GM19025 (cell line): Measurements from ENCODE around the gene NUP155.
"Not testable (repeated sequence)": the region's sequence is repeated elsewhere in the genome, so short reads cannot be mapped to it uniquely, and the experiment has no call there.

ENCODE experiments used
- ATAC-seq: cut with Tn5 transposase; IDR thresholded peaks from one replicate; pipeline ENCODE4 v1.9.1; 2021; ENCODE audit warnings: mild to moderate bottlenecking, low read depth, moderate library complexity; ENCODE audit not compliant: unreplicated experiment

NUP155 gene

DNA sequence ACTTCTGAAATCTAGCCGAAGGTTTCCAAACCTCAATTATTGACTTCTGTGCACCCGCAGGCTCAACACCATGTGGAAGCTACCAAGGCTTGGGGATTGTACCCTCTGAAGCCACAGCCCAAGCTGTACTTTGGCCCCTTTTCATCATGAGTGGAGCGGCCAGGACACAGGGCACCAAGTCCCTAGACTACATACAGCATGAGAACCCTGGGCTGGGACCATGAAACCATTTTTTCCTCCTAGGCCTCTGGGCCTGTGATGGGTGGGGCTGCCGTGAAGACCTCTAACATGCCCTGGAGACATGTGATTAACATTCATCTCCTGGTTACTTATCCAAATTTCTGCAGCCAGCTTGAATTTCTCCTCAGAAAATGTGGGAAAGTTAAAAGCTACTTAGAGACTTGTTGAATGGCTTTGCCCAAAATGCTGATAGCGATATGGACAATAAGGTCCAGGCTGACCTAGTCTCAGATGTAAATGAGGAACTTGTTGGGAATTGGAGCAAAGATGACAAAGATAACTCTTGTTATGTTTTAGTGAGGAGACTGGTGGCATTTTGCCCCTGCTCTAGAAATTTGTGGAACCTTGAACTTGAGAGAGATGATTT, 87.6 kb downstream of the NUP155 start:
- no peak for ATAC-seq

DNA sequence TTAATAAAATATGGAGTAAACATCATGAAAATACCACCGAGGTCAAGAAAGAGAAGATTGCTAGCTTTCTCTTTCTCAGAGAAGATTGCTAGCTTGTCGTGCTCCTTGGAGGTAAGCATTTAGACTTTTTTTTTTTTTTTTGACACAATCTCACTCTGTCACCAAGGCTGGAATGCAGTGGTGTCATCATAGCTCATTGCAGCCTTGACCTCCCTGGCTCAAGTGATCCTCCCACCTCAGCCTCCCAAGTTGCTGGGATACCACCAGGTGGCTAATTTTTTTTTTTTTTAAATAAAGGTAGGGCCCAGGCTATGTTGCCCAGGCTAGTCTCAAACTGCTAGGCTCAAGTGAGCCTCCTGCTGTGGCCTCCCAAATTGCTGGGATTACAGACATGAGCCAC, 95.4 kb downstream of the NUP155 start:
- ATAC-seq, result no peak

DNA sequence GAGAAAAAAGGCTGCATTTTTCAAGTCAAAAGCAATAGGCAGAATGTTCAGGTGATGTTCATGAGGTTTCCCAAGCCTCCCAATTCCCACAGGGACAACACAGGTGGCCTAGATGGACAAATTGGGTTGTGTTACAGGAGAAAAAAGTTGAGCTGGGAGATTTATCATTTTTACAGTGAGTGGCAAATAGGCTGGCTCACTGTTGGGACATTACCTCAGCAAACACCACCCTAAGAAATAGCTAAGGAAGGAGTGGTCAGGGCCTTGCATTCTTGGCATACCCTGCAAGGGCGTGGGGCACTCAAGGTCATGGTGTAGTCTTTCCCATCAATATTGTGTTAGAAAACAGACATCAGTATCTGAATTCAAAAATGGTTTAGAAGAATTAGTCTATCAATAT, 98.4 kb downstream of the NUP155 start:
- ATAC-seq, result no peak

DNA sequence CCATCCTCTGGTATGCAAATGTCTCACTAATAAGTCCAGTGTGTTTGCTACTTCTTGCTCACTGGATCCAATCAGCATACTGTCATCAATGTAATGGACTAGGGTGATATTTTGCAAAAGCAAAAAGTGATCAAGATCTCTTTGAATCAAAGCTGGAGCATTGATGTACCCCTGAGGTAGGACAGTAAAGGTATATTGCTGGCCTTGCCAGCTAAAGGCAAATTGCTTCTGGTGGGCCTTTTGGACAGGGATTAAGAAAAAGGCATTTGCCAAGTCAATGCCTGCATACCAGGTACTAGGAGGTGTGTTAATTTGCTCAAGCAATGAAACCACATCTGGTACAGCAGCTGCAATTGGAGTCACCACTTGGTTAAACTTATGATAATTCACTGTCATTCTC, 102.8 kb downstream of the NUP155 start:
- not testable (repeated sequence) for ATAC-seq

DNA sequence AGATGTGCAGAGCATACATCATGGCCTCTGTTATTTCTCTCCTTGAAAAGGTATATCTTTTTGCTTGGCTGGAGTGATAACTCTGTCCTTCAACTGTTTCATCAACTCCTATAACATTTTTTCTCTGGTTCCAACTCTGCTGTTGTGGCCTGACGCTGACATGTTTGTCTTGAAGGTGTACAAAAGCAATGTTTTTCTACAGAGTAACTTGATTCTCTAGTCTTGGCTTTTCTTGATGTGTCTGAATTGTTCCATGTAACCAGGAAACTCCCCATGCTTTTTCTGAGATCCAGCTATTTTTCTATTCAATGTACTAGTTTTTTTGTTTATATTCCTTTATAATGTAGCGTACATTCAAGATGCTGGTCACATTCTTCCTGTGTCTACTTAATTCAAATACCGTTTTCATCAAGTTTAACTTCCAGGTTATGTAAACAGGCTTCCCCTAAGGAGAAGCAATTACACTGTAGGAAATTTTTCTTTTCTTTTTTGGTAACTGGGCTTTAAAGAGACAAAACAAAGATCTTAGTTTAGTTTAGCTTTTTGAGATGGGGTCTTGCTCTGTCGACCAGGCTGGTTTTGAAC, 115.0 kb downstream of the NUP155 start:
- ATAC-seq, result no peak

DNA sequence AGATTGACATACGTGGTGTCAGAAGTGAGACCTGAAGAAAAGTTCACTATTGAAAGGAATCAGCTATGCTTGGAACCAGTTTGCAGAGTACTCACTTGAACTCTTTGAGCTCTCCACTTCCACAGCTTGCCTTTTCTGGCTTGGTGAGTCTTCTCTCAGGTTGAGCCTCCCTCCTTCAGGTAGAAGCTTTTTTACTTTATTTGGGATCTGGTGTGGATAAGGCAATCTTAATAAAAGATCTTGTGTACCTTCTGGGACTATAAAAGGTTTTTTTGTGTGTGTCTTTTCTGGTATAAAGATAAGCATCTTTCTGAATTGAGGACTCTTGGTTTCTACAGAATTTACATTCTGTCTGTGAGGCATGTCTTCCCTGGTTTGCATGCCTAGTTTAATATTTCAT, 116.3 kb downstream of the NUP155 start:
- no peak for ATAC-seq

DNA sequence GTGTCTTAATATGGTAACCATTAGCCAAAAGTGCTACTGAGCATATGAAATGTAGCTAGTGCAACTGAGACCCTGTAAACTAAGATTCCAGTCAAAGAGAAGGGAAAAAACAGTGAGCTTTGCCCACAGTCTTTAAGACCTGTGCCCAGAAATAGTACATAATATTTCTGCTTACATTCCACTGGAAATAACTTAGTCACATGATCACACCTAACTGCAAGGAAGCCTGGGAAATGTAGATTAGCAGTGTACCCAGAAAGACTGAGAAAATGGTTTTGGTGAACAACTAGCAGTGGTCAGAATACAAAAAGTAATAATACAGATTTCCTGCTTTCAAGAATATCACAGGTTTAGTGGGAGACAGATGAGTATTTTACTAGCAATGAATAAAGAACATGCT, 119.2 kb downstream of the NUP155 start:
- ATAC-seq, result no peak

DNA sequence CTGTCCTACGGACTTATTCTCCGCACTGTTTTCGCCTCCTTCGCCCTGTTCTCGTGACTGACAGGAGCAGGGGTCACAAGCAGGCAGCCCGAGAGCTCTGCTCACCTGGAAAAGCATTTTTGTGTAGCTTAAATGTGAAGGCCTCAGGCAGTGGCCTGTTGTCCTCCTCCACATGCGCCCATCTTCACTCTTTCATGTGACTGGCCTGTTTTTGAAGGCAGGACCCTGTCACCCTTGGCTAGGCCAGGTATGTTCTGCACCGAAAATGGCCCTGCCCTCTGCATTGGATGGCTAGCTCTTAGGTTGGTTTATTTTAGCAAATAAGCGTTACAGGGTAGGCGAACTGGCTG, 121.1 kb downstream of the NUP155 start:
- no peak for ATAC-seq

DNA sequence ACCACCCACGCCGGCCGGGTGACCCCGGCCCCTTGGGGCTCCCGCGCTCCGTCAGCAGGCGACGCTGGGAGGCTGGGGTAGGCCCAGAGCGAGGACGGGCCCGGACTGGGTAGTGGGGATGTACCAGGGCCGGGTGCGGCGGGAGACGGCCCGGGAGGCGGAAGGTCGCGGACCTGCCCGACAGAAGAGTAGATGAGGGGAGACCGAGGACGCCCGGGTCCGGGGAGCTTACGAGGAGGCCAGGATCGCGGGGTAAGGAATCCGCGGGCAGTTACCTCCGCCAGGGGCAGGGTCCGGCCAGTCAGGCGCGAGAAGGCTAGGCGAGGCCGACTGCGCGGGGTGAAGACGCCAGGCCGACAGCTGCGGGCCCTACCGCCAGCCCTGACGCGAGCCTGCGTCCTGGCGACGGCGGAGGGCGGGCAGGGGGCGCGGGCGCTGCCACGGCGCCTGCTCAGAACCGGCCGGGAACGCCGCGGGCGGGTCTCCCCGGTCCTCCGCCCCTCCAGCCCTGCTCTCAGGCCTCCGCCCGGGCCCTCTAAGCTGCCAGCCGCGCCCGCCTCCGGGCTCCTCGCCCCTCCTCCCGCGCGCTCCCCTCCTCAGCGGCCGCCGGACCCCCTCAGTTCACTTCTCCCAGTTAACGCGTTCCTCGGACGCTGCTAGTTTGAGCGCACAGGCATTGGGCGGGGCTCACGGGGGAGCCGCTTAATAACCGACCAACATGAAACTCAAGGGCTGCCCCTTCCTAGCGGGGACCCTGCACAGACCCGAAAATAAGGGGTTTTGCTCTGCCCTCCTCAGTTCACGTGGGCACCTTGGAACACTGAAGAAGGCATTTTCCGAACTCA, 121.7 kb downstream of the NUP155 start, which contains the start of gene CPLANE1:
Gene CPLANE1 (minus strand): TSS at position 407 of the 845 bp plus-strand sequence. CDS start 1,678 bp downstream, outside the sequence.
- peak; percentile 77 for ATAC-seq

DNA sequence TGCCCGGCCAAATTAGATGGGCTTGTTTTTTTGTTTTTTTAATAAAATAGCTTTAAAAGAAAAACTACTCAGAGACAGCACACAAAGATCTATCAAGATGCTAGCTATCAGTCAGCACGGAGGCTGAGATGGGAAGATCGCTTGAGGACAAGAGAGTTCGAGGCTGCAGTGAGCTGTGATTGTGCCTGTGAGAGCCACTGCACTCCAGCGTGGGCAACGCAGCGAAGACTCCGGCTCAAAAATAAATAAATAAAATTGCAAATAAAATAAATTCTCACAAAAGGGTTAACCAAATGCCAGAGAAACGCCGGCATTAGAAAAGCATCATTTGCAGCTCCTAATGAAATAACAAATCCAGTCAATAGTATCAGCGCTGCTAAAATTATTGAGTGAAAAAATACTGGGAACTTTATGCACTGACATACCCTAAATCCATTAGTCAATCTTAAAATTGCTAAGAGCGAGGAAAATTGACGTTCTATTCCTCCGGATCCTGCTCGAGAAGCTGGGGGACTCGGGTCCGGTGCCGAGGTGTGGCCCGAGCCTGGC, 122.4 kb downstream of the NUP155 start:
- no peak for ATAC-seq

DNA sequence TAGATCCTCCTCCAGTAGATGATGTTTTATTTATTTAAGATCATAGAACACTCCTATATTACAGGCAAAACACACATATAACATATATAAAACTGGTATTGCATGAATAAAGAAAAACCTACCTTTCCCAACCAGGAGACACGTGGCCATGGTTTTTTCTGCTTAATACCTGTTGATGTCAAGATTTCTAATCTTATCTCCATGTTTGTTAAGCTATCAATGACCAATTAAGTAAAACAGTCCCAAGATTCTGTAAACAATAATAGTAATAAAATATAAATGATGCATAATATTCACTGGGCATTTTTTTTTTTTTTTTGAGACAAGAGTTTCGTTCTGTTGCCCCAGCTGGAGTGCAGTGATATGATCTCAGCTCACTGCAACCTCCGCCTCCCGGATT, 123.4 kb downstream of the NUP155 start:
- ATAC-seq, result no peak

DNA sequence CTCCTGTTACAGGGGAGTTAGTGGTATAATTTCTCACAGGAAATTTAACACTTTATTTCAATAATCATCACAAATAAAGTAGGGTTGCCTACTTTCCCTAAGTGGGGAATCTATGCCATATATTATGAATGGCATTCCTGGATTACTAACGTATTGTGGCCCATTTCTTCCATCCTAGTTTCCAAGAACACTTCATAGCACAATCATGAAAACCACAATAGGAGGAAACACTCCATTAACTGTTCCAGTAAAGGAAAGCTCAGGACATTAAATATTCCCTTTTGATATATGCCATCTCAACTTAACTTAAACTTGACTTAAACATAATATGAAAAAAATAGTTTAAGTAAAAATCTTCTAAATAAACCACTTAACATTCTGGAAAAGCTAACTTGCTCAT, 123.9 kb downstream of the NUP155 start:
- no peak for ATAC-seq
